PC-9 (cell line): Measurements from ENCODE around the gene GFRA1.

Experiments
- EZH2 ChIP-seq: fragments of 200-600 bp; sonication (generic); IDR thresholded peaks from 2 replicates; pipeline ENCODE4 v1.8.0; 2017; ENCODE audit warnings: antibody characterized with exemption, low read depth
- TF ChIP-seq, protein P1 (sequence below): fragments of 200-600 bp; sonication (generic); conservative IDR thresholded peaks from 2 replicates; pipeline ENCODE4 v1.6.1; 2017; ENCODE audit warnings: mixed run types, antibody characterized with exemption, mild to moderate bottlenecking, moderate library complexity

DNA sequence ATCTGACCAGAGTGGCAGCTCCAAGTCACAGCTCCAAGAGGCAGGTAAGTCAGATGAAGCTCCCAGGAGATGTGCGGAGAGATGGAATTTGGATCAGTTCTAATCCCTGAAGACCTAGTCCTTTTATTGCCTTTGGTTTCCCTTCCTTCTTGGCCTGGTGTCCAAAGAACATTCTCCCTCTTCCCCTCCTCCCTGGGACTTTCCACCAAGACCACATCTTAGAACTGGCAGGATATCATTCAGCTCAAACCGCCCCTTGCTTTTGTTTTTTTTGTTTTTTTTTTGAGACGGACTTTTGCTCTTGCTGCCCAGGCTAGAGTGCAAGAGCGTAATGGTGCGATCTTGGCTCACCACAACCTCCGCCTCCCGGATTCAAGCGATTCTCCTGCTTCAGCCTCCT lies 190.8 kb downstream of the GFRA1 start:
- TF ChIP-seq, protein P1, sequence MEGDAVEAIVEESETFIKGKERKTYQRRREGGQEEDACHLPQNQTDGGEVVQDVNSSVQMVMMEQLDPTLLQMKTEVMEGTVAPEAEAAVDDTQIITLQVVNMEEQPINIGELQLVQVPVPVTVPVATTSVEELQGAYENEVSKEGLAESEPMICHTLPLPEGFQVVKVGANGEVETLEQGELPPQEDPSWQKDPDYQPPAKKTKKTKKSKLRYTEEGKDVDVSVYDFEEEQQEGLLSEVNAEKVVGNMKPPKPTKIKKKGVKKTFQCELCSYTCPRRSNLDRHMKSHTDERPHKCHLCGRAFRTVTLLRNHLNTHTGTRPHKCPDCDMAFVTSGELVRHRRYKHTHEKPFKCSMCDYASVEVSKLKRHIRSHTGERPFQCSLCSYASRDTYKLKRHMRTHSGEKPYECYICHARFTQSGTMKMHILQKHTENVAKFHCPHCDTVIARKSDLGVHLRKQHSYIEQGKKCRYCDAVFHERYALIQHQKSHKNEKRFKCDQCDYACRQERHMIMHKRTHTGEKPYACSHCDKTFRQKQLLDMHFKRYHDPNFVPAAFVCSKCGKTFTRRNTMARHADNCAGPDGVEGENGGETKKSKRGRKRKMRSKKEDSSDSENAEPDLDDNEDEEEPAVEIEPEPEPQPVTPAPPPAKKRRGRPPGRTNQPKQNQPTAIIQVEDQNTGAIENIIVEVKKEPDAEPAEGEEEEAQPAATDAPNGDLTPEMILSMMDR, result no peak
- TF ChIP-seq EZH2, result no peak
